Islet precursor cell (in vitro differentiated cells): ENCODE results near the gene ELMOD1.
"Not testable (repeated sequence)": the region's sequence is repeated elsewhere in the genome, so short reads cannot be mapped to it uniquely, and the experiment has no call there.

Experiments
- DNase-seq: peaks from one replicate; pipeline ENCODE4 v3.0.0-alpha.2; 2018

ELMOD1 gene

GRCh38 chr11:107590460-107591377 lies at the start of gene ELMOD1:
Gene ELMOD1 (plus strand): TSS chr11:107591147. CDS start chr11:107618190, 27,043 bp downstream.
- DNase-seq: peak; percentile 92

GRCh38 chr11:107545101-107545514 lies 45.8 kb upstream of the ELMOD1 start:
- DNase-seq: no peak

- no peak for DNase-seq
Observed at GRCh38 chr11:107547961-107548360, 43.0 kb upstream of the ELMOD1 start.

GRCh38 chr11:107549253-107549953 lies 41.5 kb upstream of the ELMOD1 start:
- DNase-seq: no peak

- DNase-seq: no peak
Observed at GRCh38 chr11:107549954-107550285, 41.0 kb upstream of the ELMOD1 start.

- DNase-seq: no peak
Observed at GRCh38 chr11:107550304-107550703, 40.6 kb upstream of the ELMOD1 start.

- DNase-seq: no peak
Observed at GRCh38 chr11:107561688-107562087, 29.3 kb upstream of the ELMOD1 start.

GRCh38 chr11:107562647-107563208 lies 28.2 kb upstream of the ELMOD1 start:
- no peak for DNase-seq

GRCh38 chr11:107563702-107564101 lies 27.2 kb upstream of the ELMOD1 start:
- DNase-seq: peak; percentile 59

- DNase-seq: no peak
Observed at GRCh38 chr11:107564877-107565218, 26.1 kb upstream of the ELMOD1 start.

GRCh38 chr11:107565219-107565937 lies 25.6 kb upstream of the ELMOD1 start, which contains the start of gene ALKBH8:
Gene ALKBH8 (minus strand): TSS chr11:107565735. CDS start chr11:107560893, 4,842 bp downstream.
- peak; percentile 85 for DNase-seq

- DNase-seq: not testable (repeated sequence)
Observed at GRCh38 chr11:107565955-107566501, 24.9 kb upstream of the ELMOD1 start.

- DNase-seq: no peak
Observed at GRCh38 chr11:107566569-107566968, 24.4 kb upstream of the ELMOD1 start.

- no peak for DNase-seq
Observed at GRCh38 chr11:107567739-107568335, 23.1 kb upstream of the ELMOD1 start.

- no peak for DNase-seq
Observed at GRCh38 chr11:107570015-107570414, 20.9 kb upstream of the ELMOD1 start.

GRCh38 chr11:107573438-107573837 lies 17.5 kb upstream of the ELMOD1 start:
- DNase-seq: no peak

GRCh38 chr11:107576497-107577345 lies 14.2 kb upstream of the ELMOD1 start:
- DNase-seq: peak; percentile 72

- no peak for DNase-seq
Observed at GRCh38 chr11:107577346-107577711, 13.6 kb upstream of the ELMOD1 start.

- DNase-seq: not testable (repeated sequence)
Observed at GRCh38 chr11:107579169-107579568, 11.8 kb upstream of the ELMOD1 start.

GRCh38 chr11:107581147-107581546 lies 9.8 kb upstream of the ELMOD1 start:
- DNase-seq: no peak

GRCh38 chr11:107583629-107584195 lies 7.2 kb upstream of the ELMOD1 start:
- DNase-seq: no peak
